DND-41 (cell line): ENCODE results near the gene SRP19.

Experiments used
- EZH2 ChIP-seq: IDR thresholded peaks from 3 replicates; pipeline ENCODE4 v1.6.1; 2012; ENCODE audit warnings: borderline replicate concordance, low read depth, mild to moderate bottlenecking, moderate library complexity, low read length, inconsistent platforms; ENCODE audit not compliant: severe bottlenecking
- TF ChIP-seq, protein P1 (sequence below): IDR thresholded peaks from 2 replicates; pipeline ENCODE4 v1.5.1; 2012; ENCODE audit warnings: borderline replicate concordance, low read length, moderate library complexity, mild to moderate bottlenecking; ENCODE audit not compliant: poor library complexity, severe bottlenecking; ENCODE audit errors: extremely low read depth

DNA sequence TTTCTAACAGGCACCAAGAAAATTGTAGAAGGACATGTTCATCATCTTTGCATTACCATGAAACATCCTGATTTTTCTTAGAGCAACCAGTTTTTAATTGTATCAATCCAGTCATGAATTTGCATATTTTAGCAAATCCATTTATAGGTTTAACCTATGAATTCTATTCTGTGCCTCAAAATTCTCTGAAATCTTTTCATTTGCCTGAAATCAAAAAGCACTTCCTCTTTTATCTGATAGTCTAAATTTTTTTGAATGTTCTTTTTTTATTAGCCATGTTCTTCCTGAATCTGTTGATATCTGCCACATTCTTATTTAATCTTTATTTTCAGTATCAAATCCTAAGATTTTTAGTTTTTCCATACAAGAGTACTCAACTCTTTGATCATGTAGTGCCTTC lies 36.9 kb upstream of the SRP19 start:
- TF ChIP-seq, protein P1, sequence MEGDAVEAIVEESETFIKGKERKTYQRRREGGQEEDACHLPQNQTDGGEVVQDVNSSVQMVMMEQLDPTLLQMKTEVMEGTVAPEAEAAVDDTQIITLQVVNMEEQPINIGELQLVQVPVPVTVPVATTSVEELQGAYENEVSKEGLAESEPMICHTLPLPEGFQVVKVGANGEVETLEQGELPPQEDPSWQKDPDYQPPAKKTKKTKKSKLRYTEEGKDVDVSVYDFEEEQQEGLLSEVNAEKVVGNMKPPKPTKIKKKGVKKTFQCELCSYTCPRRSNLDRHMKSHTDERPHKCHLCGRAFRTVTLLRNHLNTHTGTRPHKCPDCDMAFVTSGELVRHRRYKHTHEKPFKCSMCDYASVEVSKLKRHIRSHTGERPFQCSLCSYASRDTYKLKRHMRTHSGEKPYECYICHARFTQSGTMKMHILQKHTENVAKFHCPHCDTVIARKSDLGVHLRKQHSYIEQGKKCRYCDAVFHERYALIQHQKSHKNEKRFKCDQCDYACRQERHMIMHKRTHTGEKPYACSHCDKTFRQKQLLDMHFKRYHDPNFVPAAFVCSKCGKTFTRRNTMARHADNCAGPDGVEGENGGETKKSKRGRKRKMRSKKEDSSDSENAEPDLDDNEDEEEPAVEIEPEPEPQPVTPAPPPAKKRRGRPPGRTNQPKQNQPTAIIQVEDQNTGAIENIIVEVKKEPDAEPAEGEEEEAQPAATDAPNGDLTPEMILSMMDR = no peak
- TF ChIP-seq EZH2 = no peak
